Kasumi-1 (cell line): ENCODE measurements around the gene CRISPLD2.
"Not testable (repeated sequence)": the region's sequence is repeated elsewhere in the genome, so short reads cannot be mapped to it uniquely, and the experiment has no call there.

ENCODE experiments used
- DNase-seq, 2 experiments: peaks; one replicate each; lab custom pipeline; 2025; lab: John Stamatoyannopoulos, UW

The CRISPLD2 gene

DNA sequence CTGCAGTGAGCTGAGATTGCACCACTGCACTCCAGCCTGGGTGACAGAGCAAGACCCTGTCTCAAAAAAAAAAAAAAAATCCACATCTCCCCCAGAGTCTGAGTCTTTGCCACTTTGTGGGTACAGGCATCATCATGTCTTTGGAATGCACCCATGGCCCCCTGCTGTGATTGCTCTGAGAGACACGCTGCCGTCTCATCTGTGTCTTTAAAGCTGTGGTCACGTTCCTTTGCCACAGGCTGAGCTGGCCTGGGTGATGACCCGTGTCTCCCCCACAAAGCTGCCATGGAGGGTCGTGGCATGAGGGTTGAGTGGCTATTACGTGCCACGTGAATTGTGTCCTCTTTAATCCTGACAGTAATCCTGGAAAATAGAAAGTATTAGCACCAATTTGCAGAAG is 20.2 kb downstream of the CRISPLD2 start:
- no peak for DNase-seq

DNA sequence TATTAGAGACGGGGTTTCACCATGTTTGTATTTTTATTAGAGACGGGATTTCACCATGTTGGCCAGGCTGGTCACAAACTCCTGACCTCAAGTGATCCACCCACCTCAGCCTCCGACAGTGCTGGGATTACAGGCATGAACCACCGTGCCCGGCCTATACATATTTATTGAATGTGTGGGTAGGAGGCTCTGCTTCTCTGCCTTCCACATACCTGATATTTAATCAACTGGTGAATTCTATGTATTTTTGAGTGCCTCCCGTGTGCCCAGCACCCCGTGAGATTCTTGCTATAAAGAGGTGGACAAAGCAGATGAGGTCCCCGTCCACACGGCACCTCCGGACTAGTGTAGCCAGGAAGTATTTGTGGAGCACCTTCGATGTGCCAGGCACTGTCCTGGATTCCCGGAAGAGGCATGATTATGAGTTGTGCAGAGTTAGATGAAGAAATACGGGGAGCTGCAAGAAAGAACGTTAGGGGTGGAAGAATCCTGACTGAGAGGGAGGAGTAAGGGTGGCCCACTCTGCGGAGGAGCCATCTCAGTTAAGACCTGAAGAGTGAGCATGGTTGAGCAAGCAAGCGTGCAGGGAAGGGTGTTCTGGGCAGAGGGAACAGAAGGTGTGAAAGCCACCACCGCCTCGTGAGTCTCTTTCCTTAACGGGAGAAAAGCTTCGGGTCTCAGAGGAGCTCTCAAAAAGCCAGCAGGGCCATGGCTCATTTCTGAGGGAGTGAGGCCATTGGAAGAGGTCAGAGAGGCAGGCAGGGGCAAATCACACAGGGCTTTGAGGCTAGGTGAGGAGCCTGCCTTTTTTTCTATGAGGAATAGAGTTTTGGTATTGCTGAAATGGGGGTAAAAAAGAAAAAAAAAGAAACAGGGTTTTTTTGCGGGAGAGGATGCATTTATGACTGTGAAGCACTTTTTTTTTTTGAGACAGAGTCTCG is 21.2 kb downstream of the CRISPLD2 start:
- no peak for DNase-seq

DNA sequence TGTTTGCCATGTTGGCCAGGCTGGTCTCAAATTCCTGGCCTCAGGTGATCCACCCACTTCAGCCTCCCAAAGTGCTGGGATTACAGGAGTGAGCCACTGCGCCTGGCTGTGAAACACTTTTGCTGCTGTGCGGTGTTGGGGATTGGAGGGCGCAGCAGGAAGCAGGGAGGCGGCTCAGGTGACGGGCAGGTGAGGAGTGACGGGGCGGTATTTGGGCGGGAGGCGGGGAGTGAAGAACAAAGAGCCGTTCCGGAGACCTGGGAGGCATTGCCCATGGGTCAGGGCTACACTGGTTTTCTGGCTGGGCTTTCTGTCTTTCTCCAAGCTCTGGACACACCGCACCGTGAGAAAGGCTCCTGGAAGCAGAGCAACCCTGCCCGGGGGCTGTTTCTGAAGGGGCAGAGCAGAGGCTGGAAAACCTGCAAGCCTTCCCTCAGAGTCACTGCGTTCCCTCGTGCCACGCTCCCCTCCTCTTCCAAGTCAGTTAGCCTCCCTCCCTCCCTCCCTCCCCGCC is 22.1 kb downstream of the CRISPLD2 start:
- DNase-seq: no peak

DNA sequence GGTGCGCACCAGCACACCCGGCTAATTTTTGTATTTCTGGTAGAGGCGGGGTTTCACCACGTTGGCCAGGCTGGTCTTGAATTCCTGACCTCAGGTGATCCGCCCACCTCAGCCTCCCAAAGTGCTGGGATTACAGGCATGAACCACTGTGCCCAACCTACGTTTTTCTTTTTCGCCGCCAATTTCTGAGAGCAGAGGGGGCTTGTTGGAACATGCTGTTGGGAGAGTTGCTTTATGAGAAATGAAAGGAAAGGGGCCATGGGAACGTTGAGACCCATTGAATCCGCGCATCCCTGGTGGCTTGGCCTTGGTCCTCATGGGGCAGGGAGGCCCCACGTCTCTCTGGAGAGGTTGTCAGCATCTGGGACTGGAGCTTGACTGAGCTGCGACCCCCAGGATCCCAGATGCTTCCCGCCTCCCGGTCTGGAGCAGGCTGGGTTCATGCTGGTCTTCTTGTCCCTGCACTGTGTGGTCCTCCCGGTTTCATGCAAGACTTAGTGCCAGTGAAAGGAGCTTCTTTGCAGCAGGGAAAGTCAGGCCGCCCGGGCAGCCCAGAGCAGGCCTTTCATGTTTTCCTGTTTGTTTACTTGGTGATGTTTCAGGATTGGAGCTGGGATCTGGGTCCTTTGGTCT is 22.8 kb downstream of the CRISPLD2 start:
- no peak for DNase-seq

DNA sequence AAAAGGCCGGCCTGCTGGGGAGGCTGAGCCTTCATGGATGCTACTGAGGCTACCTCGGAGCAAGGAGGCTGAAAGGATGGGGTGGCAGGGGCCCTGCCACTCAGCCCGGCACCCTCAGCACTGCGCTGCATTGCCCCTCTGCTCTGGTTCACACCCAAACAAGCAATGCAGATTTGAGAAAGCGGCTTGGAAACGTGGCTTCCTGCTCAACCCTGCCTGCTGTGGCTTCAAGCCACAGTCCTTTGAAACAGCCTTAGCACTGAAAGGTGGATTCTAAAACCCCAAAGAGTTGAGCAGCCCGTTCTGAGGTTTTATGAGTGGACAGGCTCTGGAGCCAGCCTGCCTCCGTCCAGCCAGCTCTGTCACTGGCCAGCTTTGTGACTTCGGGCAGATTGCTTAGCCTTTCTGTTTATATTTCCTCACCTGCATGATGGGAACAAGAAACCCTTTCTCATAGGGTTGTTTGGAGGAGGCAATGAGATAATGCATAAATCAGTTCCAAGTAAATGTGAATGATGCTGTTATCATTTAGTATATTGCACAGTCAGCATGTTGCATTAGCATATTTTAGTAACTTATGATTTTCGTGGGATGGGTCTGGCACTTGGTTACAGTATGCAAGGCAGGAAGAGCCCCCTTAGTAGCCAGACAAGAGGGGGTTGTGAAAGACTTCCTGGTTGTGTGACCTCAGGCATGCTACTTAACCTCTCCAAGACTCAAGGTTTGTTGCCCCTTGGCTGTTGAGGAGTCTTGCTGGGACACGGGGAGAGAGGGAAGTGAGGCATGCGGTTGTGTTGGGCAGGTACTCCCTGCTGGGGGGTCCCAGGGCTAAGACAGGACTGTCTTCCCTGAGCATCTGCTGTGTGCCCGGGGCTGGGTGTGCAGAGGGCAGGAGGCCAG is 23.6 kb downstream of the CRISPLD2 start:
- no peak for DNase-seq

DNA sequence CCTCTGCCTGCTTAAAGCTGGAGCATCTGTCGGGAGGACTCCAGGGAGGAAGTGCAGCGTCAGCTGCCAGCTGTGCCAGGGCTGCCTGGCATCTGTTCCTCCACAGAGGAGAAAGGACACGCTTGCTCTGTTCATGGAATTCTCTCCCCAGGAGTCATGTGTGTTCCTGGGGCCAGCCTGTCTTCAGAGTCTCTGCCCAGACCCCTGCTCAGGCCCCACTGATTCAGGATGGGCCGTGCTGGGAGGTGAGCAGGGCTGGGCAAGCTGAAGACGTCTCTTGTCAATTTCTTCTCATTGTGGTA is 24.2 kb downstream of the CRISPLD2 start:
- DNase-seq: no peak

DNA sequence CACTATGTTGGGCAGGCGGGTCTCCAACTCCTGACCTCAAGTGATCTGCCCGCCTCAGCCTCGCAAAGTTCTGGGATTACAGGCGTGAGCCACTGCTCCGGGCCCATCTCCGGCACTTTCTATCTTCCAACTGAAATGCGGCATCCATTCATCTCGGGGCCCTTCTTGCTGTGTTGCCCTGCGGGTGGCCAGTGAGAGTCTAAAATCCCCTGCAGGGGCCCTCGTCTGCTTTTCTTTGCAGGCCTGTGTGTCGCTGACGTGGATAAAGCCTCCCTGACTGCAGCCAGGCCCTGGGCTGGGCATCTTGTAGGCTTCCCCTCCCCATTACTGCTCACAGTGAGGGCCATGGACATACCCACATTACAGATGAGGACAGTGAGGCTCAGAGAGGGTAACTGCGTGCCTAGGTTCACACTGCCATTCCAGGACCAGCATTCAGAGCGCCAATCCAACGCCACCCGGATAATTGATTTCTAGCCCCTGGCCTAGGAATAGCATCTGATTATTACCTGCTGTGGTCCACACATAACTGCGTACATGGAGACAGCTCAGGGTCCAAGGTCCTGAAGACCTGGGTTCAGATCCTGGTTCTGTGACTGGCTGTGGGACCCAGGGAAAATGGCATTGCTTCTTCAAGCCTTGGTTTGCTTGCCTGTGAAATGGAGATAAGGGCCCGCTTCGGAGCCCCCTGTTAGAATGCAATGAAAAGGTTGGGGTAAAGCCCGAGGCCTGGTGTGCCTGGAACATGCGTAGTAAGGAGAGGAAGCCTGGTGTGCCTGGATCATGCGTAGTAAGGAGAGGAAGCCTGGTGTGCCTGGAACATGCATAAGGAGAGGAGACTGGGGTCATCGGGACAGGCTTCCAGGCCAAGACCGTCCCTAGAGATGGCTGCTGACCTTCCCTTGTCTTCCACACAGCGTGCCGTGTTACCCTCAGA is 25.0 kb downstream of the CRISPLD2 start:
- no peak for DNase-seq

DNA sequence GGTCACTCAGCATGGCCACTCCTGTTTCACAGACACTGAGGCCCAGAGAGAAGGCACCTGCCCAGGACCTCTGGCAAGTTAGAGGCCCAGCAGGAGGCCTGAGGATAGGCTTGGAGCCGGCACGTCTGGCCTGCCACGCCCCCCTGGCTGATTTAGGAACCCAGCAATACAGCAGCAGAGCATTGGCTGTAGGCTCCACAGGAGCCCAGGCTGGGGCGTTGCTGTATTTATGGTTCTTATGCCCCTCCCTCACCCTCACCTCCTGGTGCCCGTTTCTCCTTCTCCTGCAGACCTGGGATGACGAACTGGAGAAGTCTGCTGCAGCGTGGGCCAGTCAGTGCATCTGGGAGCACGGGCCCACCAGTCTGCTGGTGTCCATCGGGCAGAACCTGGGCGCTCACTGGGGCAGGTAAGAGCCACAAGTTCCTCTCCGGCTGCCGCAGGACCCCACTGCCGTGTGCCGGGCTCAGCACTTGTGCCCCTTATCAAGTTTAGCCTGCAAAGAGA is 25.8 kb downstream of the CRISPLD2 start:
- DNase-seq: no peak

DNA sequence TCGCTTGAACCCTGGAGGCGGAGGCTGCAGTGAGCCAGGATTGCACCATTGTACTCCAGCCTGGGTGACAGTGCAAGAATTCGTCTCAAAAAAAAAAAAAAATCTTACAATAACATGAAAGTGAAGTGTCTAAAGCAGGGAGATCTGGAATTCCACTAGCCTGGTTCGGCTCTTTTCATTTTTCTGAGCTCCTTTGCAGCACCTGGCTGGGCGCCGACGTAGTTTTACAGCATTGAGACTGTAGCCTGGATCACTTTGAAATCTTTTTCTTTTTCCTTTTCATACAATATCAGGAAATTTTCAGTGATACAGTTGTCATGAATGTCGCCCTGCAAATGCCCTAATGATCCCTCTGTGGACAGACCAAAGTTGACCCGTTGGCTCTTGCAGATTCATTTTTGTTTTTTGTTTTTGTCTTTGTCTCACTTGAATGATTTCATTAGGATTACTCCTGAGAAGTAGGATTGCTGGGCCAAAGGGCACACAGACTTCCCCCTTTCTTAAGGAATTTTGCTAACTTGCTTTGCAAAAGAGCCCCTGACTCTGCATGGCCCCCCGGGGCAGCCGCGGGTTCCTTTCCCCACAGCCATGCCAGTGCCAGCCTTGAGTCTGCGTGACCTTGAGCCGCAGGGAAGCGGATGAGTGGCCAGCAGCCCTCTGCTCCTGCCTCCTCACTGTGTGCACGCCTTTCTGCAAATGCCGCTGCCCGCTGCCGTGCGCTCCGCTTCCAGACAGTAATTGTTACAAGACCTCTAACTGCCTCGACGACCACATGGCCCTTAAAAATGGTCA is 28.0 kb downstream of the CRISPLD2 start:
- DNase-seq: no peak

DNA sequence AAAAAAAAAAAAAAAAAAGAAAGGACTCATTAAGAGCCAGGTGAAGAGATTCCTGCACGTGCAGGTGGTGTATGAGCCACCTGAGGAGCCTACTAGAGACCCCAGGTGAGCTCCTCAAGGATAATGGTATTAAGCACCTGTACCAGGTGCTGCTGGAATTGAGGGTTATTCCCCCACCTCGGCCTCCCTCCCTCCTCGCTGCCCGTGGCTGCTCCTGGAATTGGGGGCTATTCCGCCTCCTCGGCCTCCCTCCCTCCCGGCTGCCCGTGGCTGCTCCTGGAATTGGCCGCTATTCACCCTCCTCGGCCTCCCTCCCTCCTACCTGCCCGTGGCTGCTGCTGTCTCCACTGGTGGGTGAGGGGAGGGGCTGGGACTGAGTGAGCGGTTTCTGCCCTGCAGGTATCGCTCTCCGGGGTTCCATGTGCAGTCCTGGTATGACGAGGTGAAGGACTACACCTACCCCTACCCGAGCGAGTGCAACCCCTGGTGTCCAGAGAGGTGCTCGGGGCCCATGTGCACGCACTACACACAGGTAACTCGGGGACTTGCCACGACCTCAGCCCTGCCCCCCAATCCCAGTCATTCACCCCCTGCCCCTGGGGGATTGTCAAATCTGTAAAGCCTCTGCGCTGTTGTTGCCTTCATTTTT is 29.3 kb downstream of the CRISPLD2 start:
- no peak for DNase-seq

DNA sequence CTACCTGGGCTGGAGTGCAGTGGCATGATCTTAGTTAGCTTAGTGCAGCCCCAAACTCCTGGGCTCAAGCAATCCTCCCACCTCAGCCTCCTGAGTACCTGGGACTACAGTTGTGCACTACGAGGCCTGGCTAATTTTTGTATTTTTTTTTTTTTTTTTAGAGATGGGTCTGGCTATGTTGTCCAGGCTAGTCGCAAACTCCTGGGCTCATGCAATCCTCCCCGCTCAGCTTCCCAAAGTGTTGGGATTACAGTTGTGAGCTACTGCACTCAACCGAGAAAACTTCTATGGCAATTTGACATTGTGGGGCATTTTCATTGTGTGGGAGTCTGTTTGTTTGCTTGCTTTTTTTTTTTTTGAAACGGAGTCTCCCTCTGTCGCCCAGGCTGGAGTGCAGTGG is 30.0 kb downstream of the CRISPLD2 start:
- no peak for DNase-seq

DNA sequence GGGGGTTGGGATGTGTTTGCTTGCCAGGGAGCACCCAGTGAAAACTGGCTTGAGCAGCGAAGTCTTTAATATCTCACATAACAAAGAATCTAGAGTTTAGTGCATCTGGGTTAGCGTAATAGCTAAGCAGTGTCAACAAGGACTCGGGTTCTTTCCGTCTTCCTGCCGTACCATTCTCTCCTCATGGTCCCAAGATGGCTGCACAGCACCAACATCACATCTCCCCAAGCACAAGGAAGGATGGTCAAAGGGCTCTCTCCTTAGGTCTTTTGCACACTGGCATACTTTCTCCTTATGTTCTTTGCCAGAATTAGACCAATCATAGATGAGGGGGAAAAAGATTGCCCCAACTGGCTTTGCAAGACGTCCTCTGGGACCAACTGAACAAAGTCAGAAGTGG is 30.9 kb downstream of the CRISPLD2 start:
- DNase-seq: no peak

DNA sequence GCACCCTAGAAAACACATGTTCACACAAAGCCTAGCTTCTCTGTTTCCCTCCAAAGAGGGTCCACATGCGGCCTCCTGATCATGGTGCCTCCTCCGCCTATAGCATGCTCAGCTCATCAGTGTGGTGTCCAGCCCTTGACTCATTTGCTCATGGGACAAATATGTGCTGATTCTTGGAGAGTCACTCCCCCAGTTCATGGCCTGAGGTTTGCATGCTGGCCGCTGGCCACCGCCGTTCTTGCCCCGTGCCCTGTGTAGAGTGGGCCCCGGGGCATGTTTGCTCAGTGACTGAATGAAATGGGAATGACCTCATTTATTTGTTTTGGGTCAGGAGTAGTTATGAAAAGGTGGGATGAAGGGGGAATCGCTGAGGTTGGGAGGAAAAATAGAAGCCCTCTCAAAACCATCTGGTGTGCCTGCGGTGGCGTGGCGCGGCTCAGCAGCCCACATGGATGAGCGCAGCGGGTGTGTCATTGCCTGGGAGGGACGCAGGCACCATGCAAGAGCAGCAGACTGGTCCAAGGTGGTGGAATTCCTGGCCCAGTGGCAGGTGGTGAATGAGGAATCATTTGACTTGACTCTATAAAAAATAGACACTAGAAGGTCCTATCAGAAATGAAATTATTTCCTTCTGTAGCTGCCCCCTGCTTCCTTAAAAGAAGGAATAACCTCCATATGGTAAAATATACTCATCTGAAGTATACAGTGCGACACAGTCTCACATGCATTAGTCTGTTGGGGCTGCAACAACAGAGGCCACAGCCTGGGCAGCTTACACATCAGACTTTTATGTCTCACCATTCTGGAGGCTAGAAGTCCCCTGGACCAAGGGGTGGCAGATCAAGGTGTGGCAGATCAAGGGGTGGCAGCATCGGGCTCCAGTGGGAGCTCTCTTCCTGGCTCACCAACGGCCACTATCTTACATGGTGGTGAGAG is 31.7 kb downstream of the CRISPLD2 start:
- no peak for DNase-seq

DNA sequence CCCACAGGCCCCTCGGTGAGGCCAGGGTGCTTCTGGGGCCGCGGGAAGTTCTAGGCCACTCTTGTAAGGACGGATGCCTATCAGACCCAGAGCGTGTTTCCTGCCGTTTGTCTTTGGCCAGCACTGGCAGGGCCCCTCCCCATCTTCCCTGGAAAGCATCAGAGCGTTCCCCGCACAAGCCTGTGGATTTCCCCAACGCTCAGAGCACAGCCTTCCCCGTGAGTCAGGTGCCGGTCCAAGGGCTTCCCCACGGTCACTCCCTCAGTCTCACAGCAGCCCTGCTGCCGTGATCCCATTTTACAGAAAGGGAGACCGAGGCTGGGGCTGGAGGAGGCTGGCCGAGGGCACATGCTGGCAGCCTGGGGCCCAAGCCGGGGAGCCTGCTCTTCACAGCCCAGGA is 33.7 kb downstream of the CRISPLD2 start:
- DNase-seq: no peak

DNA sequence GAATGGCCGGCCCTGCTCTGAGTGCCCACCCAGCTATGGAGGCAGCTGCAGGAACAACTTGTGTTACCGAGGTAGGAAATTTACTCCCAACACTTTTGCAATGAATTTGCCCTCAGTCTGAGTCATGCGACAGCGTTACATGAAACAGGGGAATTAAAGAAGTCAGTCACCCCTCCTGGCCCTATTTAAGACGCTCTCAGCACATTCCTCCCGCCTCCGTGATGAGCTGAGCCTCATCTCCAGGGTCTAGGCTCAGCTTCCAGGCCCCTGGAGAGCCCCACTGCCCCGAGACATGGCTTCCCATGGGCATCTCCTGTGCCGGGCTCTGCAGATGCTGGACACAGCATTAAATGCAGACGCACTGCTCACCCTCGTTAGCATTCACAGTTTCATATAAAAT is 35.0 kb downstream of the CRISPLD2 start:
- no peak for DNase-seq

DNA sequence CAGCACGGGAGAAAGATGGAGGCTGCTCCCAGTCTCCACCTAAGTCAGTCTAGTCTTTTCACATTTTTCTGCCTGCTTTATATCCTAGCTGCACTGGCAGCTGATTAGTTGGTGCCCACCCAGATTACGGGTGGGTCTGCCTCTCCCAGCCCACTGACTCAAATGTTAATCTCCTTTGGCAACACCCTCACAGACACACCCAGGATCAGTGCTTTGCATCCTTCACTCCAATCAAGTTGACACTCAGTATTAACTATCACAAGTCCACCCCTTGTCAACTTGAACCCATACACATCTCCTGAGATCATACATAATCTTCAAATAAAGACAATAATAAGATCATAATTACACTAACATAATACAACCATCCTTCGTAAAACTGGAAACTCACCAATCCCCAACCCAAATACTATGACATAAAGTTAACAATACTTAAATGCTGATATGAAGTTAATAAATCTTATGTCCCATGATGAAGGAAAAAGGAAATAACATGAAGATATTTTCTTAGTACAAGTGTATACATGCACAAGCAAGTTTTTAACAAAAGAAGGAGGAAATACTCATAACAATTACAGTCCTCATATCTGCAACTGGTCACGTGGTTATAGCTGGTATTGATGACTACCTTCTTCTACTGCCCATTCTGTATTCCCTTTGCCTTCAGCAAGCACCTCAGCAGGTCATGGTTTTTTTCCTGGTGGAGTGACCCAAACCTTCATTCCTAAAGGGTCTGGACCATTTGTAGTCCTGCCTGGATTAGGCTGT is 35.8 kb downstream of the CRISPLD2 start:
- DNase-seq: not testable (repeated sequence)

DNA sequence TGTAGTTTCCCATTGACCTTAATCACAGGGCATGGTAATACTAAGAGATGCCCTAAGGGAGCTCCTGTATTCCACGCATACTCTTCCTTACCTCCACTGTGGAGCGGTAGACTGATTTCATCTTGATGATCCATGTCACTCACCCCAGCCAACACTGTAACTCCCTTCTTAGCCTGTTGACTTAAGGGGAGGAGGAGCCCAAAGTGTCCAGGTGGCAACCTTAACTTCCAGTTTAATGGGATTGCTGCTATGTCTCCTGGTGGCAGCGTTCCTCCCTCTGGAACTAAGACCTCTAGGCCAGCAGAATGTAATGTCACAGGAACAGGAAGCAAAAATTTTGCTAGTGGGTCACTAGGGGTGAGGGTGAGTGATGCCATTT is 36.4 kb downstream of the CRISPLD2 start:
- DNase-seq: not testable (repeated sequence)

DNA sequence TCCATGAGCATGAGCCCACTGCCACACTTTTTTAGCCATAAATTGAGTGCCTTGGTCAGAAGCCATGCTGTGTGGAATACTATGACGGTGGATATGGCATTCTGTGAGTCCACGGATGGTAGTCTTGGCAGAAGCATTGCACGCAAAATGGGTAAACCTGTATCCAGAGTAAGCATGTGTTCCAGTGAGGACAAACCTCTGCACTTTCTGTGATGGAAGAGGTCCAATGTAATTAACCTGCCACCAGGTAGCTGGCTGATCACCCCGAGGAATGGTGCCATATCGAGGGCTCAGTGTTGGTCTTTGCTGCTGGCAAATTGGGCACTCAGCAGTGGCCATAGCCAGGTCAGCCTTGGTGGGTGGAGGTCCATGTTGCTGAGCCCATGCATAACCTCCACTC is 37.0 kb downstream of the CRISPLD2 start:
- not testable (repeated sequence) for DNase-seq
